Amniotic epithelial cell (primary cell): ENCODE data around the gene PARM1.
A peak's percentile ranks its signal among the peaks of the same experiment; 100 is the strongest.

Experiments used
- DNase-seq: peaks from one replicate; pipeline ENCODE4 v3.0.0-alpha.2; 2010; ENCODE audit warnings: low read depth

Gene PARM1

DNA sequence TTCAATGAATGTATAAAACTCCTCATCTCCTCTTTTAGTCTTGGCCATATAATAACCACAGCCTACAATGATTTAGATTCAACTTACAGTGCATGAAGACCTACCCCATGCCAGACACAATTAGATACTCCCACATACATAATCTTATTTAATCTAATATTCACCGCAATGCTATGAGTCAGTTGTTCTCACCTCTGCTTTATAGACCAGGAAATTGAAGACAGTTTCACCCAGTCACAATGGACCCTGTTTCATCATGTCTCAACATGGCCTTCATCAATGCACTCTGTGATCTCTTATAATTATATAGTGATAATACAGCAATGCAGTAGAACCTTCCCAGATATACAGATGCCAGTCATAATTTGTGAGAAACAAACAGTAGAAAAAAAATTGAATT, 148.6 kb downstream of the PARM1 start:
- no peak for DNase-seq

GRCh38 chr4:75087416-75087815, 154.5 kb downstream of the PARM1 start:
- DNase-seq, result no peak

- DNase-seq, result no peak
Observed at GRCh38 chr4:75087865-75088264, 154.9 kb downstream of the PARM1 start.

GRCh38 chr4:75089206-75089605, 156.3 kb downstream of the PARM1 start:
- DNase-seq, result peak; percentile 52

DNA sequence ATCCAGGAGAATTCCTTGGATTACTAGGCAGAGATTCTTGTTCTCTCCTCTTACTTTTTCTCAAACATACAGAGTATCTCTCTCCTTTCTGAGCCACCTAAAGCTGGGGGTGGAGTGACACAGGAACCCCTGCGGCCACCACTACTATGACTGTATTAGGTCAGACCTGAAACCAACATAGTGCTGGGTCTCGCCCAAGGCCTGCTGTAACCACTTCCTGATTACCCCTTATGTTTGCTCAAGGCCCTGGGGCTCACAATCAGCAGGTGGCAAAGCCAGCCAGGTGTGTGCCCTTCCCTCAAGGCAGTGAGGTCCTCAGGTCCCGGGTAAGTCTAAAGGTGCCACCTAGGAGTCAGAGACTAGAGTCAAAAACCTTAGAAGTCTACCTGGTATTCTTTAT, 166.4 kb downstream of the PARM1 start:
- no peak for DNase-seq
